DOHH2 (cell line): ENCODE data around the gene EXOSC10.
"Not testable (repeated sequence)": the region's sequence is repeated elsewhere in the genome, so short reads cannot be mapped to it uniquely, and the experiment has no call there.

Source experiments
- H3F3A ChIP-seq: fragments of 200-600 bp; sonication (generic), shearing (Covaris generic); 2 replicates; pipeline ENCODE4 v1.6.0; 2016; ENCODE audit warnings: antibody characterized with exemption, mild to moderate bottlenecking; ENCODE audit not compliant: control insufficient read depth, insufficient read depth
- H3K27ac ChIP-seq: fragments of 200-600 bp; sonication (generic); 2 replicates; pipeline ENCODE4 v1.5.1; 2014; ENCODE audit warnings: low read depth, mild to moderate bottlenecking, low read length, moderate library complexity
- H3K27me3 ChIP-seq: fragments of 200-600 bp; sonication (generic); 2 replicates; pipeline ENCODE4 v1.6.1; 2014; ENCODE audit warnings: mild to moderate bottlenecking, low read length, mixed read lengths; ENCODE audit not compliant: control insufficient read depth
- H3K36me3 ChIP-seq: fragments of 200-600 bp; sonication (generic); 2 replicates; pipeline ENCODE4 v1.6.1; 2014; ENCODE audit warnings: mild to moderate bottlenecking, low read length, moderate library complexity, mixed read lengths; ENCODE audit not compliant: control insufficient read depth
- H3K4me1 ChIP-seq: fragments of 200-600 bp; sonication (generic); 2 replicates; pipeline ENCODE4 v1.6.1; 2014; ENCODE audit warnings: mild to moderate bottlenecking, low read length, mixed read lengths; ENCODE audit not compliant: control insufficient read depth
- H3K4me2 ChIP-seq: fragments of 200-600 bp; sonication (generic); 2 replicates; pipeline ENCODE4 v1.6.0; 2014; ENCODE audit warnings: mild to moderate bottlenecking, low read length, moderate library complexity
- H3K4me3 ChIP-seq: fragments of 200-600 bp; sonication (generic); 2 replicates; pipeline ENCODE4 v1.5.1; 2014; ENCODE audit warnings: mild to moderate bottlenecking, low read length, mixed read lengths
- H3K79me2 ChIP-seq: fragments of 200-600 bp; sonication (generic); 2 replicates; pipeline ENCODE4 v1.6.1; 2014; ENCODE audit warnings: mild to moderate bottlenecking, low read length, mixed read lengths; ENCODE audit not compliant: control insufficient read depth
- H3K9me2 ChIP-seq: fragments of 200-600 bp; sonication (generic); replicated peaks from 2 replicates; pipeline ENCODE4 v1.6.1; 2014; ENCODE audit warnings: mild to moderate bottlenecking, low read length, mixed read lengths; ENCODE audit not compliant: control insufficient read depth
- H3K9me3 ChIP-seq: fragments of 200-600 bp; sonication (generic); 2 replicates; pipeline ENCODE4 v1.6.1; 2014; ENCODE audit warnings: antibody characterized with exemption, low read length, mixed read lengths; ENCODE audit not compliant: control insufficient read depth, insufficient read depth
- H4K20me1 ChIP-seq: fragments of 200-600 bp; sonication (generic); 2 replicates; pipeline ENCODE4 v1.6.0; 2014; ENCODE audit warnings: low read depth, mild to moderate bottlenecking, antibody characterized with exemption, low read length, moderate library complexity; ENCODE audit not compliant: control insufficient read depth, insufficient read depth
- EZH2phosphoT487 ChIP-seq: fragments of 200-600 bp; sonication (generic); IDR thresholded peaks from 2 replicates; pipeline ENCODE4 v1.6.1; 2017; ENCODE audit warnings: borderline replicate concordance, mild to moderate bottlenecking, antibody characterized with exemption, low read length, moderate library complexity, mixed read lengths
- TF ChIP-seq, protein P1 (sequence below): fragments of 200-600 bp; sonication (generic); IDR thresholded peaks from one replicate; pipeline ENCODE4 v1.5.1; 2014; ENCODE audit warnings: antibody characterized with exemption, mild to moderate bottlenecking, low read depth, low read length; ENCODE audit not compliant: poor library complexity, severe bottlenecking

Gene EXOSC10

DNA sequence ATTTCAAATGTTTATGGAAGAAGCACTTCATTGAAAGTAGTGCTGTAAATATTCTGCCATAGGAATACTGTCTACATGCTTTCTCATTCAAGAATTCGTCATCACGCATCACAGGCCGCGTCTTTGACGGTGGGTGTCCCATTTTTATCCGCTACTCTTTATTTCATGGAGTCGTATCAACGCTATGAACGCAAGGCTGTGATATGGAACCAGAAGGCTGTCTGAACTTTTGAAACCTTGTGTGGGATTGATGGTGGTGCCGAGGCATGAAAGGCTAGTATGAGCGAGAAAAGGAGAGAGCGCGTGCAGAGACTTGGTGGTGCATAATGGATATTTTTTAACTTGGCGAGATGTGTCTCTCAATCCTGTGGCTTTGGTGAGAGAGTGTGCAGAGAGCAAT lies 76.5 kb downstream of the EXOSC10 start:
- no peaks in the 10 kb centered on the region for H3K4me1 ChIP-seq
- H3F3A ChIP-seq, result peaks cover 39% of the 10 kb centered on the region
- H3K9me3 ChIP-seq, result no peaks in the 10 kb centered on the region
- no peaks in the 10 kb centered on the region for H3K27me3 ChIP-seq
- TF ChIP-seq, protein P1, sequence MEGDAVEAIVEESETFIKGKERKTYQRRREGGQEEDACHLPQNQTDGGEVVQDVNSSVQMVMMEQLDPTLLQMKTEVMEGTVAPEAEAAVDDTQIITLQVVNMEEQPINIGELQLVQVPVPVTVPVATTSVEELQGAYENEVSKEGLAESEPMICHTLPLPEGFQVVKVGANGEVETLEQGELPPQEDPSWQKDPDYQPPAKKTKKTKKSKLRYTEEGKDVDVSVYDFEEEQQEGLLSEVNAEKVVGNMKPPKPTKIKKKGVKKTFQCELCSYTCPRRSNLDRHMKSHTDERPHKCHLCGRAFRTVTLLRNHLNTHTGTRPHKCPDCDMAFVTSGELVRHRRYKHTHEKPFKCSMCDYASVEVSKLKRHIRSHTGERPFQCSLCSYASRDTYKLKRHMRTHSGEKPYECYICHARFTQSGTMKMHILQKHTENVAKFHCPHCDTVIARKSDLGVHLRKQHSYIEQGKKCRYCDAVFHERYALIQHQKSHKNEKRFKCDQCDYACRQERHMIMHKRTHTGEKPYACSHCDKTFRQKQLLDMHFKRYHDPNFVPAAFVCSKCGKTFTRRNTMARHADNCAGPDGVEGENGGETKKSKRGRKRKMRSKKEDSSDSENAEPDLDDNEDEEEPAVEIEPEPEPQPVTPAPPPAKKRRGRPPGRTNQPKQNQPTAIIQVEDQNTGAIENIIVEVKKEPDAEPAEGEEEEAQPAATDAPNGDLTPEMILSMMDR, result no peak
- no peak for TF ChIP-seq EZH2phosphoT487
- no peaks in the 10 kb centered on the region for H3K9me2 ChIP-seq
- no peak overlapping the region for H3K4me3 ChIP-seq
- no peak overlapping the region for H3K4me2 ChIP-seq
- no peak overlapping the region for H3K27ac ChIP-seq
- peaks cover 15% of the 10 kb centered on the region for H3K79me2 ChIP-seq
- peaks cover 95% of the 10 kb centered on the region for H3K36me3 ChIP-seq
- H4K20me1 ChIP-seq, result peaks cover 11% of the 10 kb centered on the region; the same call in 1 of the 2 replicates

DNA sequence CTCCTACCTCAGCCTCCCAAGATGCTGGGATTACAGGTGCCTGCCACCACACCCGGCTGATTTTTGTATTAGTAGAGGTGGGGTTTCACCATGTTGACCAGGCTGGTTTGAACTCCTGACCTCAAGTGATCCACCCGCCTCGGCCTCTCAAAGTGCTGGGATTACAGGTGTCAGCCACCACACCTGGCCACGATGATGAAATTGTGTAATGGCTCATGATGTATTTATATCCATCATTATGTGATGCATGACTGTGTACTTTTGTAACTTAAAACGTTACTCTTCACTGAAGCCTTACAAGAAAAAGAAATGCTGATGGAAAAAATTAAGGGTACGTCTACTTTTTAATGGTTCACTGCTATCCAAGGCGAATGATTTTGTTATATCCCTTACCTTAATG lies 79.7 kb downstream of the EXOSC10 start:
- peaks cover 17% of the 10 kb centered on the region for H3F3A ChIP-seq
- H3K9me3 ChIP-seq, result no peaks in the 10 kb centered on the region
- peaks cover 89% of the 10 kb centered on the region for H3K36me3 ChIP-seq
- H4K20me1 ChIP-seq, result peaks cover 21% of the 10 kb centered on the region; the same call in 1 of the 2 replicates
- no peak for TF ChIP-seq EZH2phosphoT487
- TF ChIP-seq, protein P1, result no peak
- no peaks in the 10 kb centered on the region for H3K9me2 ChIP-seq
- H3K27me3 ChIP-seq, result no peaks in the 10 kb centered on the region
- H3K27ac ChIP-seq, result no peak overlapping the region
- H3K79me2 ChIP-seq, result peaks cover 39% of the 10 kb centered on the region
- H3K4me3 ChIP-seq, result no peak overlapping the region
- H3K4me1 ChIP-seq, result no peaks in the 10 kb centered on the region
- H3K4me2 ChIP-seq, result no peak overlapping the region

DNA sequence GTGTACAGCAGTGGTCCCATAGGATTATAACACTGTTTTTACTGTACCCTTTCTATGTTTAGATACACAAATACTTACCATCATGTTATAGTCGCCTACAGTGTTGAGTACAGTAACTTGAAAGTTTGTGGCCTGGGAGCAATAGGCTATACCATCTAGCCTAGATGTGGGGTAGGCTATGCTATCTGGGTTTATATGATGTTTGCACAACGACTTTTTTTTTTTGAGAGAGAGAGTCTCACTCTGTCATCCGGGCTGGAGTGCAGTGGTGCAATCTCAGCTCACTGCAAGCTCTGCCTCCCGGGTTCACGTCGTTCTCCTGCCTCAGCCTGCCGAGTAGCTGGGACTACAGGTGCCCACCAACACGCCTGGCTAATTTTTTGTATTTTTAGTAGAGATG lies 80.3 kb downstream of the EXOSC10 start:
- H3K27me3 ChIP-seq, H3K9me3 ChIP-seq, H3K27ac ChIP-seq, H3K9me2 ChIP-seq, H3K4me3 ChIP-seq, H3K4me1 ChIP-seq, H3K4me2 ChIP-seq: not testable (repeated sequence)
- peaks cover 14% of the 10 kb centered on the region for H3F3A ChIP-seq
- peaks cover 89% of the 10 kb centered on the region for H3K36me3 ChIP-seq
- H4K20me1 ChIP-seq, result peaks cover 21% of the 10 kb centered on the region
- H3K79me2 ChIP-seq, result peaks cover 45% of the 10 kb centered on the region
